ENCODE data around the gene ASIC1.
"Not testable (repeated sequence)": the region's sequence is repeated elsewhere in the genome, so short reads cannot be mapped to it uniquely, and the experiment has no call there.

The ASIC1 gene

GRCh38 chr12:50061946-50062686, 4.7 kb downstream of the ASIC1 start:
- DNase-seq (ENCODE audit: low read depth), result no peak

GRCh38 chr12:50062728-50063460, 5.5 kb downstream of the ASIC1 start:
- DNase-seq (ENCODE audit: low read depth), result no peak

GRCh38 chr12:50065726-50066310, 8.4 kb downstream of the ASIC1 start:
- no peak for DNase-seq (ENCODE audit: low read depth)

- peak; percentile 90 for DNase-seq (ENCODE audit: low read depth)
Measured at GRCh38 chr12:50066402-50066801, 9.0 kb downstream of the ASIC1 start.

GRCh38 chr12:50069069-50069468, 11.7 kb downstream of the ASIC1 start:
- DNase-seq (ENCODE audit: low read depth), result no peak

- DNase-seq (ENCODE audit: low read depth), result no peak
Measured at GRCh38 chr12:50069539-50069938, 12.1 kb downstream of the ASIC1 start.

- DNase-seq (ENCODE audit: low read depth), result no peak
Measured at GRCh38 chr12:50070314-50071060, 13.1 kb downstream of the ASIC1 start.

- DNase-seq (ENCODE audit: low read depth), result no peak
Measured at GRCh38 chr12:50072198-50072907, 15.0 kb downstream of the ASIC1 start.

GRCh38 chr12:50073206-50073605, 15.8 kb downstream of the ASIC1 start:
- no peak for DNase-seq (ENCODE audit: low read depth)

- DNase-seq (ENCODE audit: low read depth), result no peak
Measured at GRCh38 chr12:50073712-50074111, 16.3 kb downstream of the ASIC1 start.

- DNase-seq (ENCODE audit: low read depth), result no peak
Measured at GRCh38 chr12:50074936-50075807, 17.8 kb downstream of the ASIC1 start.

- DNase-seq (ENCODE audit: low read depth), result no peak
Measured at GRCh38 chr12:50075808-50076170, 18.4 kb downstream of the ASIC1 start.

- DNase-seq (ENCODE audit: low read depth), result no peak
Measured at GRCh38 chr12:50077099-50077498, 19.7 kb downstream of the ASIC1 start.

- DNase-seq (ENCODE audit: low read depth), result no peak
Measured at GRCh38 chr12:50078281-50078680, 20.9 kb downstream of the ASIC1 start.

- DNase-seq (ENCODE audit: low read depth), result no peak
Measured at GRCh38 chr12:50079771-50080170, 22.4 kb downstream of the ASIC1 start.

- no peak for DNase-seq (ENCODE audit: low read depth)
Measured at GRCh38 chr12:50081096-50081808, 23.9 kb downstream of the ASIC1 start.

- no peak for DNase-seq (ENCODE audit: low read depth)
Measured at GRCh38 chr12:50082644-50083043, 25.2 kb downstream of the ASIC1 start.

- no peak for DNase-seq (ENCODE audit: low read depth)
Measured at GRCh38 chr12:50083301-50083700, 25.9 kb downstream of the ASIC1 start.

GRCh38 chr12:50084409-50084774, 27.0 kb downstream of the ASIC1 start:
- not testable (repeated sequence) for DNase-seq (ENCODE audit: low read depth)
